Measurements from ENCODE around the gene CDH10.

The CDH10 gene

GRCh38 chr5:24475101-24475500, 169.7 kb downstream of the CDH10 start:
- DNase-seq: no peak

GRCh38 chr5:24474685-24475084, 170.1 kb downstream of the CDH10 start:
- no peak for DNase-seq

GRCh38 chr5:24472518-24472917, 172.3 kb downstream of the CDH10 start:
- no peak for DNase-seq

- no peak for DNase-seq
These were observed 200.4 kb downstream of the CDH10 start for GRCh38 chr5:24444414-24444813.

GRCh38 chr5:24439465-24439864, 205.3 kb downstream of the CDH10 start:
- no peak for DNase-seq

All from CD4-positive, alpha-beta T cell treated with Interferon alpha-2 for 1 hour (primary cell).